ENCODE results near the gene ATP8B3.

DNA sequence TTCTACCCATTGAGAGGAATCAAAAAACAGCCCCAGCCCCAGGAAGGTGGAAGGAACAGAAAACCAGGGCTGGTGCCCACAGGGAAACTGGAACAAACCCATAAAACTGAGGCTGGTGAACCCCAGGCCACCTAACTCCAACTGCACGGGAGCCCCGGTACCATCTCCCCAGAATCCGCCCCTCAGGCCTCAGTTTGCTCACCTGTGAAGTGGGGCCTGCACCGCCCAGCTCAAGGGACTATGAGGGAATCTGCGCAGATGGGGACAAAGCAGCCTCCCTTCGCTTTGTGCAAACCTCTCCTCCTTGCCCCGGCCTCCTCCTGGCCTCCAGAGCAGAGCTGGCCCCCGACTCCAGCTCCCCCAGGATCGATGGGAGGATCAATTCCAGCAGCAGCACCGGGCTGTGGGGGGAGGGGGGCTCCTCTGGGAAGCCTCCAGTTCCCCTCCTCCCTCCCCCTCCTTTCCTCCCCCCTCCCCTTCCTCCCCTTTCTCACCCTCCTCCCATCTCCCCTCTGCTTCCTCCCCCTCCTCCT is 67.9 kb downstream of the ATP8B3 start:
- TF ChIP-seq, protein P1, sequence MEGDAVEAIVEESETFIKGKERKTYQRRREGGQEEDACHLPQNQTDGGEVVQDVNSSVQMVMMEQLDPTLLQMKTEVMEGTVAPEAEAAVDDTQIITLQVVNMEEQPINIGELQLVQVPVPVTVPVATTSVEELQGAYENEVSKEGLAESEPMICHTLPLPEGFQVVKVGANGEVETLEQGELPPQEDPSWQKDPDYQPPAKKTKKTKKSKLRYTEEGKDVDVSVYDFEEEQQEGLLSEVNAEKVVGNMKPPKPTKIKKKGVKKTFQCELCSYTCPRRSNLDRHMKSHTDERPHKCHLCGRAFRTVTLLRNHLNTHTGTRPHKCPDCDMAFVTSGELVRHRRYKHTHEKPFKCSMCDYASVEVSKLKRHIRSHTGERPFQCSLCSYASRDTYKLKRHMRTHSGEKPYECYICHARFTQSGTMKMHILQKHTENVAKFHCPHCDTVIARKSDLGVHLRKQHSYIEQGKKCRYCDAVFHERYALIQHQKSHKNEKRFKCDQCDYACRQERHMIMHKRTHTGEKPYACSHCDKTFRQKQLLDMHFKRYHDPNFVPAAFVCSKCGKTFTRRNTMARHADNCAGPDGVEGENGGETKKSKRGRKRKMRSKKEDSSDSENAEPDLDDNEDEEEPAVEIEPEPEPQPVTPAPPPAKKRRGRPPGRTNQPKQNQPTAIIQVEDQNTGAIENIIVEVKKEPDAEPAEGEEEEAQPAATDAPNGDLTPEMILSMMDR (IDR thresholded peaks at IDR 0.05 in 2 of 3, conservative IDR thresholded peaks at IDR 0.05 in 1 of 3; ENCODE audit: insufficient read depth in 2 of 3, low read depth in 1 of 3, low read length in 3 of 3) = no peak
- TF ChIP-seq, protein P2, sequence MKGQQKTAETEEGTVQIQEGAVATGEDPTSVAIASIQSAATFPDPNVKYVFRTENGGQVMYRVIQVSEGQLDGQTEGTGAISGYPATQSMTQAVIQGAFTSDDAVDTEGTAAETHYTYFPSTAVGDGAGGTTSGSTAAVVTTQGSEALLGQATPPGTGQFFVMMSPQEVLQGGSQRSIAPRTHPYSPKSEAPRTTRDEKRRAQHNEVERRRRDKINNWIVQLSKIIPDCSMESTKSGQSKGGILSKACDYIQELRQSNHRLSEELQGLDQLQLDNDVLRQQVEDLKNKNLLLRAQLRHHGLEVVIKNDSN (CRISPR knock-in tag; IDR thresholded peaks at IDR 0.05) = no peak
- TF ChIP-seq GATA2 (CRISPR knock-in tag; IDR thresholded peaks at IDR 0.05) (no peak), MYNN (IDR thresholded peaks at IDR 0.05) (no peak), MYNN (CRISPR knock-in tag; IDR thresholded peaks at IDR 0.05) (no peak), ZFX (CRISPR knock-in tag; IDR thresholded peaks at IDR 0.05) (no peak), NFIC (IDR thresholded peaks at IDR 0.05) (no peak), HMGN3 (IDR thresholded peaks at IDR 0.05; ENCODE audit: borderline replicate concordance, extremely low read depth, insufficient read length, low read depth, low read length) (no peak), MEF2A (IDR thresholded peaks at IDR 0.05; ENCODE audit: control insufficient read depth, low read depth, low read length) (no peak)
- TF ChIP-seq, protein P3, sequence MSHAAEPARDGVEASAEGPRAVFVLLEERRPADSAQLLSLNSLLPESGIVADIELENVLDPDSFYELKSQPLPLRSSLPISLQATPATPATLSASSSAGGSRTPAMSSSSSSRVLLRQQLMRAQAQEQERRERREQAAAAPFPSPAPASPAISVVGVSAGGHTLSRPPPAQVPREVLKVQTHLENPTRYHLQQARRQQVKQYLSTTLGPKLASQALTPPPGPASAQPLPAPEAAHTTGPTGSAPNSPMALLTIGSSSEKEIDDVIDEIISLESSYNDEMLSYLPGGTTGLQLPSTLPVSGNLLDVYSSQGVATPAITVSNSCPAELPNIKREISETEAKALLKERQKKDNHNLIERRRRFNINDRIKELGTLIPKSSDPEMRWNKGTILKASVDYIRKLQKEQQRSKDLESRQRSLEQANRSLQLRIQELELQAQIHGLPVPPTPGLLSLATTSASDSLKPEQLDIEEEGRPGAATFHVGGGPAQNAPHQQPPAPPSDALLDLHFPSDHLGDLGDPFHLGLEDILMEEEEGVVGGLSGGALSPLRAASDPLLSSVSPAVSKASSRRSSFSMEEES (CRISPR knock-in tag; IDR thresholded peaks at IDR 0.05) = no peak
- TF ChIP-seq, protein P4, sequence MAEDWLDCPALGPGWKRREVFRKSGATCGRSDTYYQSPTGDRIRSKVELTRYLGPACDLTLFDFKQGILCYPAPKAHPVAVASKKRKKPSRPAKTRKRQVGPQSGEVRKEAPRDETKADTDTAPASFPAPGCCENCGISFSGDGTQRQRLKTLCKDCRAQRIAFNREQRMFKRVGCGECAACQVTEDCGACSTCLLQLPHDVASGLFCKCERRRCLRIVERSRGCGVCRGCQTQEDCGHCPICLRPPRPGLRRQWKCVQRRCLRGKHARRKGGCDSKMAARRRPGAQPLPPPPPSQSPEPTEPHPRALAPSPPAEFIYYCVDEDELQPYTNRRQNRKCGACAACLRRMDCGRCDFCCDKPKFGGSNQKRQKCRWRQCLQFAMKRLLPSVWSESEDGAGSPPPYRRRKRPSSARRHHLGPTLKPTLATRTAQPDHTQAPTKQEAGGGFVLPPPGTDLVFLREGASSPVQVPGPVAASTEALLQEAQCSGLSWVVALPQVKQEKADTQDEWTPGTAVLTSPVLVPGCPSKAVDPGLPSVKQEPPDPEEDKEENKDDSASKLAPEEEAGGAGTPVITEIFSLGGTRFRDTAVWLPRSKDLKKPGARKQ (CRISPR knock-in tag; IDR thresholded peaks at IDR 0.05) = no peak
